Breast epithelium (tissue), 4 donors: Measurements from ENCODE around the gene UTP11. TPM values are rescaled to one million over a fixed set of nuclear protein-coding genes. Genes with fewer than 3 reads are reported as not detected.

ENCODE experiments used
- DNase-seq, 2 donors: peaks; one replicate each; pipeline ENCODE4 v3.0.0-alpha.2; 2019; ENCODE audit warnings: low spot score in 2 of 2
- H3K27ac ChIP-seq, 2 donors: fragments of 200-600 bp; sonication (generic) in 1 of 2; one replicate each; pipeline ENCODE4 v1.5.1; 2016 to 2019; ENCODE audit warnings: mild to moderate bottlenecking in 1 of 2
- H3K27me3 ChIP-seq, 2 donors: fragments of 200-600 bp; sonication (generic) in 1 of 2; one replicate each; pipeline versions ENCODE4 v1.5.1 to v1.6.0; 2017 to 2019; ENCODE audit warnings: control low read depth in 1 of 2, mild to moderate bottlenecking in 1 of 2
- H3K36me3 ChIP-seq: fragments of 200-600 bp; one replicate; pipeline ENCODE4 v1.5.1; 2019
- H3K4me1 ChIP-seq, 2 donors: fragments of 200-600 bp; sonication (generic); one replicate each; pipeline ENCODE4 v1.5.1; 2016 to 2019; ENCODE audit warnings: control low read depth in 1 of 2
- H3K4me3 ChIP-seq, 3 donors: fragments of 200-600 bp; sonication (generic); 1 replicate in 2 of 3; 2 replicates in 1 of 3; pipeline ENCODE4 v1.5.1; 2016 to 2019; ENCODE audit warnings: mild to moderate bottlenecking in 3 of 3, moderate library complexity in 2 of 3
- H3K9me3 ChIP-seq, 2 donors: fragments of 200-600 bp; sonication (generic) in 1 of 2; one replicate each; pipeline ENCODE4 v1.5.1; 2016 to 2019; ENCODE audit warnings: control low read depth in 1 of 2
- CTCF ChIP-seq, 3 donors: fragments of 450-650 bp; IDR thresholded peaks; one replicate each; pipeline ENCODE4 v1.5.1; 2016 to 2017; ENCODE audit warnings: antibody characterized with exemption in 3 of 3, mild to moderate bottlenecking in 3 of 3, moderate library complexity in 3 of 3
- POLR2A ChIP-seq: fragments of 450-650 bp; IDR thresholded peaks from one replicate; pipeline ENCODE4 v1.6.1; 2016; ENCODE audit warnings: antibody characterized with exemption, mild to moderate bottlenecking, moderate library complexity
- POLR2AphosphoS5 ChIP-seq, 3 donors: sonication (generic); formaldehyde crosslinking; IDR thresholded peaks; one replicate each; pipeline ENCODE4 v1.6.1; 2017; ENCODE audit warnings: antibody characterized with exemption in 3 of 3
- intact Hi-C: fragments of 100-400 bp; cut with DNase I; formaldehyde crosslinking; loops from one replicate; pipeline ENCODE4 v1.15.1; 2023; ENCODE audit warnings: low total_unique reads
- total RNA-seq, 3 donors: library from RNA; depleted of rRNA; stranded (reverse); fragments of >200 nt; gene quantifications; one replicate each; pipeline ENCODE4 v1.1.0, GENCODE V29; 2016

UTP11 gene
- total RNA-seq, 3 donors from 2014 or later, result 22.6 to 29.2 (median 25.6) TPM

DNA sequence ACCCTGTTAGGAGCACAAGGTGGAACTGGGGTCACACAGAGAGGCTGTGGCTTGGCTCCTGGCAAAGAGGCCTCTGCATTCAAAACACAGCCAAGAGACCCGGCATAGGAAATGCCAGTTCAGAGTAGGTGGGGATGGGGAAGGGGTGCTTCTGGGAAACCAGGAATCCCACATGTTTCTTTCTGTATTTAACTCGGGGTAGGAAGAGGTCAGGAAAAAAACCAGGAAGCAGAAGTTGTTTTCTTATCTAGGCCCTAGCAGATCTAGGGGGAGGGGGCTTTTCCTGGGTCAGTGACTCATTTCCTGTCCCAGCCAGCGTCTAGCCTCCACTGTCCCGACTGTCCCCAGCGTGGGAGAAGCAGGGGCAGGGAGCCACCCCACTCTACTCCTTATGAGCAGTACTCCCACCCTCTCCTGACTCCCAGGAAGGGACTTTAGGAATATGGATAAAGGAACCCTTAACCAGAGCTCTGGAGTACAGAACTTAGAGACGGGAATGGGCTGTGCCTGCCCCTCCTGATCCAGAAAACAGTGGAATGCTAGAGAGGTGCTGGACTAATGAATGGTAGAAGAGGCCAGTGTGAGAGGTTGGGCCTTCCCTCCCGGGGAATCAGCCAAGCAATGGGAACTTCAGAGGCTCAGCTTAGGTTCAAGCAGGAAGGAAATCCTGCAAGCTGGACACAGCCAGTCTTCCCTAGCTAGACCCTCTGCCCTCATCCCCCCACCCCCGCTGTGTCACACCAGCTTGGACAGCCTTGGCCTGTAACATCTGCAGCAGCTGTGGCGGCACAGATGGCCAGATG lies 12.9 kb upstream of the UTP11 start:
- intact Hi-C loops, result no loop called here
- H3K9me3 ChIP-seq, result no peaks in the 10 kb centered on the region
- H3K4me1 ChIP-seq, result peaks cover 13 to 33% of the 10 kb centered on the region in 2 donors
- H3K27ac ChIP-seq, result peak overlapping the region; percentile 90 to 95
- TF ChIP-seq POLR2AphosphoS5 (IDR thresholded peaks at IDR 0.05), result no peak
- no peak for TF ChIP-seq POLR2A
- no peak for TF ChIP-seq CTCF (IDR thresholded peaks at IDR 0.05)
- DNase-seq, result peak in 1 of 2 donors; percentile 35
- H3K4me3 ChIP-seq, result peak overlapping the region in 2 of 3 donors; percentile 6 to 46
- H3K36me3 ChIP-seq, result no peaks in the 10 kb centered on the region
- no peaks in the 10 kb centered on the region for H3K27me3 ChIP-seq

DNA sequence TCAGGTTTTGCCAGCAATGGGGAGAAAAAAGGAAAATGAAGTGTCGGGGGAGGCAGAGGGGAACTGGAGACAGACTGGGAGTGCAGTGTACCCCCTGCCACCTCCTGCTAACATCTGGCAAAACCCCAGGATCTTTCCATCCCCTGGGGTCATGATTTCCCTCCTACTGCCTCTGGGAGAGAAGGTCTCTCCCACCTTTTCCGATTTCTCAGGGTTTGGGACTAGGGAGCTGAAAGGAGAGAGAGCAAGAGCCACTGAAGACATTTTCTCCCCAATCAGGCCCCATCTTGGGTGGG lies 12.4 kb upstream of the UTP11 start:
- TF ChIP-seq CTCF (IDR thresholded peaks at IDR 0.05) (no peak), POLR2AphosphoS5 (IDR thresholded peaks at IDR 0.05) (no peak), POLR2A (no peak)
- Histone ChIP-seq H3K27me3 (no peaks in the 10 kb centered on the region), H3K36me3 (no peaks in the 10 kb centered on the region), H3K27ac (peak overlapping the region; percentile 90 to 95), H3K4me1 (peaks cover 9 to 33% of the 10 kb centered on the region in 2 donors), H3K9me3 (no peaks in the 10 kb centered on the region), H3K4me3 (peak overlapping the region in 2 of 3 donors; percentile 4 to 46)
- no peak for DNase-seq
- intact Hi-C loops, result no loop called here

- H3K9me3 ChIP-seq, result no peaks in the 10 kb centered on the region
- intact Hi-C loops, result no loop called here
- peak in 1 of 2 donors; percentile 55 for DNase-seq
- no peaks in the 10 kb centered on the region for H3K36me3 ChIP-seq
- no peaks in the 10 kb centered on the region for H3K27me3 ChIP-seq
- H3K4me1 ChIP-seq, result peaks cover 8 to 32% of the 10 kb centered on the region in 2 donors
- H3K4me3 ChIP-seq, result peak overlapping the region in 2 of 3 donors; percentile 5 to 46
- TF ChIP-seq POLR2A (no peak), POLR2AphosphoS5 (IDR thresholded peaks at IDR 0.05) (no peak), CTCF (IDR thresholded peaks at IDR 0.05) (no peak)
- H3K27ac ChIP-seq, result peak overlapping the region; percentile 90 to 95
Measured at GRCh38 chr1:38000529-38001455, 11.7 kb upstream of the UTP11 start.

- intact Hi-C loops, result no loop called here
- peak overlapping the region; percentile 90 to 92 for H3K27ac ChIP-seq
- no peaks in the 10 kb centered on the region for H3K36me3 ChIP-seq
- no peak for DNase-seq
- H3K27me3 ChIP-seq, result no peaks in the 10 kb centered on the region
- H3K9me3 ChIP-seq, result no peaks in the 10 kb centered on the region
- peak overlapping the region; percentile 61 to 91 (median 73) for H3K4me3 ChIP-seq
- TF ChIP-seq POLR2AphosphoS5 (IDR thresholded peaks at IDR 0.05) (no peak), POLR2A (no peak), CTCF (IDR thresholded peaks at IDR 0.05) (no peak)
- H3K4me1 ChIP-seq, result peaks cover 5 to 27% of the 10 kb centered on the region in 2 donors
Measured at GRCh38 chr1:38003261-38004250, 9.0 kb upstream of the UTP11 start.
